Hepatic stellate cell (primary cell): Measurements from ENCODE around the gene HYCC2.
"Not testable (repeated sequence)": the region's sequence is repeated elsewhere in the genome, so short reads cannot be mapped to it uniquely, and the experiment has no call there.

Source experiments
- DNase-seq: peaks from one replicate; pipeline ENCODE4 v3.0.0; 2011; ENCODE audit warnings: low spot score

HYCC2 gene

DNA sequence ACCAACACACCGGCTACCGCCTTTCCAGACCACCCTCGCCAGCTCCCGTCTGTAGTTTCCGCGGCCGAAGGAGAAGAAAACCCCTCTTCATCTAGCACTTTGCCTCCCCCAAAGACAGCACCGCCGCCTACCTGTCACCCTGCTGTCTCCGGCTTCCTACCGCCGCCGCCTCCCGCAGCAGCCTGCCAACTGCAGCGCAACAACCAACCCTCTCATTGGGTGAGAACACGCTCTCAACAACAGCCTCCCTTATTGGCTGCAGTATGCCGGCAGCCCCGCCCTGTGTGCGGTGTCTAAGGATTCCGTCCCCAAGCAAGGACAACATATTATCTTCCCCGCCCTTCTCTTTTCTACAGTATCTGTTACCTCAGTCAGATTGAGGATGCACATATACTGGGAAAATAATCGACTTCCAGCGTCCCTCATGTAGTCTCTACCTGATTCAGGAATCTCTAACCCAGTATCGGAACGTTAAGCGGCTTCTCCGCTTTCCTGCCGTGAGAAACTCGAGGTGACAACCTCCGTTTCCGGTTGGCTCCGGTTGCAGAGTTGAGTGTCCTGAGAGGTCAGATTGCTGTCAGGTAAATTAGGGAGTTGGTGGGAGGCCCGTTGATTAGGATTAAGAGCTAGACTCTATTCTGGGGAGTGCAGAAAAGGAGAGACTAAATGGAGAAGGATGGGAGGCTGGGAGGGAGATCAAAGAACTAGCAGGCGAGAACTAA lies at the start of gene HYCC2, which contains the start of gene NDUFB3:
HYCC2 (minus strand) TSS at position 193 of the 722 bp plus-strand sequence. CDS start 47,662 bp downstream, outside the sequence.
NDUFB3 (plus strand) TSS at position 523 of the 722 bp plus-strand sequence. CDS start 6,882 bp downstream, outside the sequence.
- DNase-seq, result peak; percentile 98

DNA sequence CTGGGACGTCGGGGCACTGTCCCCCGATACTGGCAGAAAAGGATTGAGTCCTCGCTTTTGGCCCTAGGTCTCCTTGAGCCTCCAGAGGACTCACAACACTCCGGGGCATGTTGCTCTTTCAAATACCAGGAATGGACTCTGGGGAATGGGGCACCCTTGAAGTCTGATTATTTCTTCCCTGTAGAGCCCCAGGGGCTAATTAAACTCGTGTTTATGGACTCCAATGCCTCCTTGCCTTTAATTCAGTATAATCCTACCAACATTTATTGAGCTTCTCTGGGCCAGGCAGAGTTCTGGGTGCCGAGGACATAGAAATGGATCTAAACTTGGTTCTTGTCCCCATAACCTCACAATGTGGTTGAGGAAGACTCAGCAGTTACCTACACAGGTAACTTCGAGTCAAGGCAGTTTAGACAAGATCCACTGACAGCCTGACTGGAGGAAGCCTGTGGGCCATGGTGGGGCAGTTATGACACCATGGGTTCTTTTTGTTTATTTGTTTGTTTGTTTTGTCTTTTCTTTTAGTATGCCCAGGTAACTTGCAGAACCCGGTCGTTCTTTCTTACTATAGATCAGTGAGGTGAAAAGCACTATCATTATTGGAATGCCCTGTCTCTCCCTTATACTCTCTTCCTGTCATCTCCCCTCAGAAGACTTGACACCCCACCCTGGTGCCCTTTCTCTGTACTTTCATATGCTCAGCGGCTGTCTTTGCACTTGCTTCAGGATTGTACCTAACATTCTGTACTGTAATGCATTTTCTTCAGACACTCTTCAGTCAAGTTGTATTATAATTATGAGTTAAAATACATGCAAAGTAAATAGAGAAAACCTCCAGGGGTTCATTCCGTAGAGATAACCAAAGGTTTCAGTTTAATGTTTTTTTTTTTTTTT lies 47.7 kb upstream of the HYCC2 start:
- DNase-seq, result no peak

DNA sequence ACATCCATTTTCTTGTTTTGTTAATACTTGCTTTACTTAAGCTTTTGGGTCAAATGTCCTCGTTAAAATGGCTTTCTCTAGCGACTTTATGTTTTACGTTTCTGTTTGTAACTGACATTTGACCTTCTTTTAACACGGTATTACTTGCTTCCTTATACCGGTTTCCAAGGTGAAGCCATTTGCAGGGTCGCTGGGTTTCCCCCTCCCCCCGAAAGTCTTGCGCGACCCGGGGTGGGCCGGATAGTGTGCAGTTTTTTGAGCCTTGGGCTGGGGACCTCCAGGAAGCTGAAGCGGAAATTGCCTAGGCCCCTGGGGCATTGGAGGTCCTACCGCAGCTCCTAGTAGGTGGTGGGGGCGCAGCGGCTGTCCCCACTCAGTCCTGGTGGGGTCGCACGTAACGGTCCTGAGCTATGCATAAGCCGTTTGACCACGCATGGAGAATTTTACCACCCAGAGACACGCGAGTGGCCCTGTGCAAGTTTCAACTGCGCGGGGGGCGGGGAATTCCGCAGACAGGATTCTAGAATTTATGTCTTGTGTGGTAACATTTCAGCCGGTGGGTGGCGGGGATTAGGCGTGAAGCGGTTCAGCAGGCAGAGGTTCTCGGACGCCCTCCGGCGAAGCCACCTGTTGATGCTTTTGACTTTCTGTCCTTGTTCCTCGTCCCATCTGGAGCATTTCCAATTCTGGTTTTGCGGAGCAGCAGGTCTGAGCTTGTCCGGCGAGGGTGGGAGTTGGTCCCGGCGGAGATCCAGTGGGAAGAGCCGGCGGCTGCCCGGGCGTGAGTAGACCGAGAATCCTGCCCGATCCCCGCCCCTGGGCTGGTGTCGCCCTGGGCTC lies 46.9 kb upstream of the HYCC2 start:
- DNase-seq, result peak; percentile 70

DNA sequence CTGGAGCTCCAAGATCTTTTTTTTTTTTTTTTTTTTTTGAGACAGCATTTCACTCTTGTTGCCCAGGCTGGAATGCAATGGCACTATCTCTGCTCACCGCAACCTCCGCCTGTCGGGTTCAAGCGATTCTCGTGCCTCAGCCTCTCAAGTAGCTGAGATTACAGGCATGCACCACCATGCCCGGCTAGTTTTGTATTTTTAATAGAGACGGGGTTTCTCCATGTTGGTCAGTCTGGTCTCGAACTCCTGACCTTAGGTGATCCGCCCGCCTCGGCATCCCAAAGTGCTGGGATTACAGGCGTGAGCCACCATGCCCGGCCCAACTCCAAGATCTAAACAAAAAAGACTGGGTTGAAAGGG lies 46.2 kb upstream of the HYCC2 start:
- not testable (repeated sequence) for DNase-seq

DNA sequence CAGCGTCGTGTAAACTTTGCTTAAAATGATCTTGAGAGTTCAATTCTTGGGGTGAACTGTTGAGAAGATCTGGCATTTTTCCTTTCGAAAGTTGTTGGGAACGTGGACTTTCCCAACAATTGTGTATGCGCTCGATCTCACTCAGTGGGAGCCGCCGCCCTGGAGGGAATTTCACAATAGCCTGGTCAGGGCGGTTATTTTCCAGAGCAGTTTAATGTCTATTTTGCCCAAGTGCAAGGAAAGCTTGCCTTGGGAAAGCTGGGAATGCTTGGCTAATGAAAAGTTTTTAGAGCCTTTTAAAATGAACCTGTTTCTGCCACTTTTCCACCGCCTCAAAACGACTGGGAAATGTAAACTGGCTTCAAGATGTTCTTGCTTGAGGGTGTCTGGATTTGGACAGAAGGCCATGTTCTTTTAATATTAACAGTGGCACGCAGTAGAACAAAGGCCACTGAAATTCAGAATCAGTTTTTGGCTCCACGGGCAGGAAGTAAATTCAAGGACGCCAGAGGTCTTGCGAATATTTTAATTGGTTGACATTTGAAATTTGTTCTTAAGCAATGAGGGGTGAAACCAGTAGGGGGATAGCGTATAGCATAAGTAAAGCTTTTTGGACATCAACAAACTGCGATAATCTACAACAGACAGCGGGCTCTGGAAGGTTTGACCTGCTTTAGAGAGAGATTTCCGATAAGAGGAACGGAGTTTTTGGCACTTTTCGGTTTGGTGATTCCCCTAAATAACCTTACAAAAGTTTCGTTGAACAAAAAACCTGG lies 45.7 kb upstream of the HYCC2 start:
- peak; percentile 60 for DNase-seq

DNA sequence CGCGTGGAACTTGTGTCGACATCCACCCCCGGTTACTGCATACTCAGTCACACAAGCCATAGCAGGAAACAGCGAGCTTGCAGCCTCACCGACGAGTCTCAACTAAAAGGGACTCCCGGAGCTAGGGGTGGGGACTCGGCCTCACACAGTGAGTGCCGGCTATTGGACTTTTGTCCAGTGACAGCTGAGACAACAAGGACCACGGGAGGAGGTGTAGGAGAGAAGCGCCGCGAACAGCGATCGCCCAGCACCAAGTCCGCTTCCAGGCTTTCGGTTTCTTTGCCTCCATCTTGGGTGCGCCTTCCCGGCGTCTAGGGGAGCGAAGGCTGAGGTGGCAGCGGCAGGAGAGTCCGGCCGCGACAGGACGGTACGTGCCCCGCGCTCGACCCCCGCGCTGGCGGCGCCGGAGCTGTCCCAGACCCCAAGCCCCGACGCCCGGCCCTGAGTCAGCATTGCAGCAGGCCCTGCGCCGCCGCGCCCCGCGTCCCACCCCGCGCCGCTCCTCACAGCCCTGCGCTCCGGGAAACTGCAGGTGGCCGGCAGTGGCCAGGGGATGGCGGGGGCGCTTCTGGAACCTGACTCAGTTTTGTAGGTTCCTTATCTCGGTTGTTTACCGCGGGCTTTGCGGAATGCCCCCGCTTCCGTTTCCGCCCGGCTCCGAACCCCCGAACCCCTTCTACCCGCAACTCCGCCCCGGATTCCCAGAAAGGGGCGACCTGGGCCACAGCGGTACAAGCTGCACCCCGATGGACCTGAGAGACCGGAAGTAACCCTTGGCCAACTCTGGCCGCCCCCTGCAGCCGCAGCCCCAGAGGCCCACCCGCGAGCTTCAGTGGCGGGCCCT lies 44.9 kb upstream of the HYCC2 start, which contains the start of gene CFLAR:
CFLAR (plus strand) TSS at position 50 of the 844 bp plus-strand sequence. CDS start 13,702 bp downstream, outside the sequence.
- DNase-seq, result peak; percentile 70

DNA sequence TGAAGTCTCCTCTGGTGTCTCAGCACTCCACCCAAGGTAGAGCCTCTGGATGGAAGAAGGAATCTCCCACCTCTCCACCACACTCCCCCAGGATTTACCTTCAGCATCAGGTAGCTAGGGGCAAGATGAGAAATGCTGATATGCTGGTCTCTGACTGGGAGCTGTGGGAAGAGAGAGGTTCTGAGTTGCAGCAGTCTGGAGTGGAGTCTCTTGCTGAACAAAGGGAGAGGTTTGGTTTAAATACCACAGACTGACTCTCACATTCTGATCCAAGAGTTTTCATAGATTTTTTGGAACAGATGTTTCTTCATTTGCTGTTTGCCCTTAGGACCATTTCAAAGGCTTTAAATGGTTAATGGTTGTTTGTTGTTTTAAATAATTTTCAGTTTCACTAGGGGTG lies 43.4 kb upstream of the HYCC2 start:
- no peak for DNase-seq

DNA sequence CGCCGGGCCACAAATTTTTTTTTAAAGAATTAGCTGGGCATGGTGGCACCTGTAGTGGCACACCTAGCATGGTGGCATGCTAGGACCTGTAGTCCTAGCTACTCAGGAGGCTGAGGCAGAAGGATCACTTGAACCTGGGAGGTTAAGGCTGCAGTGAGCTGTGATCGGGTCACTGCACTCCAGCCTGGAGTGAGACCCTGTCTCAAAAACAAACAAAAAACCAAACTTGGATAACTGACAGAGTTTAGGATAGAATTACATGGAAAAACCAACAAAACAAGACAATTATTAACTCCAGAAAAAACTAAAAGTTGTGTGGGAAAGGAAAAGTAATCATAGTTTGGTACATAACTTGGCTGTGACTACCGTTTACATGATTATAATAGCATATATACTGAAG lies 42.9 kb upstream of the HYCC2 start:
- DNase-seq, result no peak

DNA sequence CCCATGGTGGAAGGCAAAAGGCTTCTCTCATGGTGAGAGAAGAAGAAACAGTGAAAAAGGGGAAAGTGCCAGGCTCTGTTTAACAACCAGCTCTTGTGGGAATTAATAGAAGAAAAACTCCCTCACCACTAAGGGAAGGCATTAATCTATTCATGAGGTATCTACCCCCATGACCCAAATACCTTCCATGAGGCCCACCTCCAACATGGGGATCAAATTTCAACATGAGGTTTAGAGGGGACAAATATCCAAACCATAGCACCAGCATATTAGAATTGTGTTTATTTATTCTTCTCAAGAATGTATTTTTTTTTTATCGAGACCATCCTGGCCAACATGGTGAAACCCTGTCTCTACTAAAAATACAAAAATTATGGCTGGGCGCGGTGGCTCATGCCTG lies 39.6 kb upstream of the HYCC2 start:
- no peak for DNase-seq

DNA sequence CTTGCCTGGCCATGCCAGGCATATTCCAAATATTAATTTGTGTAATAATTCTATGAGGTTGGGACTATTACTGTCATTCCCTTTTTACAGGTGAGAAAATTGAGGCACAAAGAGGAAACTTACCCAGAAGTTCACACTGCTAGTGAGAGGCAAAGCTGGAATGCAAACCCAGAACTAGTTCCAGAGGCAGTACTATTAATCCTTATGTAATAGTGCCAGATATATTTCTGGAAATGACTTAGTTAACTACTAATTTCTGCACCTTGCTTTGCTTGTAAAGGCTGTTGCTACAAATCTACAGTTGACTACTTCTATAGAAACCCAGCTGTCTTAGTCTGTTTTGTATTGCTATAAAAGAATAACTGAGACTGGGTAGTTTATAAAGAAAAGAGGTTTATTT lies 39.1 kb upstream of the HYCC2 start:
- DNase-seq, result no peak

DNA sequence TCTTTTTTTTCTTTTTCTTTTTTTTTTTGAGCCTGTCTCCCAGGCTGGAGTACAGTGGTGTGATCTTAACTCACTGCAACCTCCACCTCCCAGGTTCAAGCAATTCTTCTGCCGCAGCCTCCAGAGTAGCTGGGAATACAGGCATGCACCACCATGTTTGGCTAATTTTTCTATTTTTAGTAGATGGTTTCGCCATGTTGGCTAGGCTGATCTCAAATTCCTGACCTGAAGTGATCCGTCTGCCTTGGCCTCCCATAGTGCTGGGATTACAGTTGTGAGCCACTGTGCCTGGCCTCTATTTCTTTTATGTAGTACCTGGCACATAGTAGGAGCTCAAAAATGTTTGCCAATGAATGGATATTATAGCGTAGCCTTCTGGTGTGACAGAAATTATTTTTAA lies 37.7 kb upstream of the HYCC2 start:
- DNase-seq, result no peak

DNA sequence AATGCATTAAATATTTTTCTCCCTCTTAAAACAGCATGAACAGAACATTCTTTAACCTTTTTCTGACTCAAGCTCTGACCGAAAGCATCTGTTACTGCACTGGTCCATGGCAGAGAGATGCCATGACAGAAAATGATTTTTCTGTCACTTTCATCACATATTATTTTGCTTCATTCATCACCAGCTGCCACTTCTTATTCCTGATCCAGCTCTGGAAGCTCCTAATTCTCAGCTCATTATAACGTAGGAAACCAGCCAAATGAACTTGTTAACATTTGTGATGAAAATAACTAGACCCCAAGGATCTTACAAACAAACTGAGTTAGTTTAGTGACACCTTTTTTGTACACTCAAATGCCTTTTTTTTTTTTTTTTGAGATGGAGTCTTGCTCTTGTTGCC lies 36.9 kb upstream of the HYCC2 start:
- DNase-seq, result no peak

DNA sequence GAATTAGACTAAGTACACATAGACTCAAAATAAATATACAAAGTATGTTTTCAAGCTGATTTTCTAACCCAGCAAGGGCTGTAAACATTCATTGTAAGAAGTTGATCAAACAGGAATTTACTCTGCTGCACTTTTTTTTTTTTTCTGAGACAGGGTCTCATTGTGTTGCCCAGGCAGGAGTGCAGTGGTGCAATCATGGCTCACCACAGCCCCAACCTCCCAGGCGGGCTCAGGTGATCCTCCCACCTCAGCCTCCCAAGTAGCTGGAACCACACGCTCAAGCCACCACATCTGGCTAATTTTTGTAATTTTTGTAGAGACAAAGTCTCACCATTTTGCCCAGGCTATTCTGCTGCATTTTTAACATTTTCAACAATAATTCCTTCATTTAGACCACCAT lies 36.2 kb upstream of the HYCC2 start:
- no peak for DNase-seq

DNA sequence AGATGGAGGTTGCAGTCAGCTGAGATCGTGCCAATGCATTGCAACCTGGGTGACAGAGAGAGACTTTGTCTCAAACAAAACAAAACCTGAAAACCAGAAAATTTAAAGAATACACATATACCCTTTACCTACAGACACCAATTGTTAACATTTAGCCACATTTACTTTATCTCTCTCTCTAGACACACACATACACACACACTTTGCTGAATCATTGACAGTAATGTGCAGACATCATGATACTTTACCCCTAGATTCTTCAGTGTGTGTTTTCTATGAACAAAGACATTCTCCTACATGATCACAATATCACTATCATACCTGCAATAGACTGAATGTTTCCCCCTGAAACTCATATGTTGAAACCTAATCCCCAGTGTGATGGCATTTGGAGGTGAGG lies 34.3 kb upstream of the HYCC2 start:
- DNase-seq, result no peak

DNA sequence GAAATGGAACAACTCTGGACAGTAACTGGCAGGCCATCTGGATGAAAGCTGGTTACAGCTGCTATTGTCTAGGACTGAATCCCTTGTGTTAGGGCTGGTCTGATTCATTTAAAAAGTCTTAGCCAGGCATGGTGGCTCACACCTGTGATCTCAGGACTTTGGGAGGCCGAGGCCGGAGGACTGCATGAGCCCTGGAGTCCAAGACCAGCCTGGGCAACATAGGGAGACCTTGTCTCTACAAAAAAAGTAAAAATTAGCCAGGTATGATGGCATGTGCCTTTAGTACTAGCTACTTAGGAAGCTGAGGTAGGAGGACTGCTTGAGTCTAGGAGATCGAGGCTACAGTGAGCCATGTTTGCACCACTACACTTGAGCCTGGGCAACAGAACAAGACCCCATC lies 29.0 kb upstream of the HYCC2 start:
- DNase-seq, result no peak

DNA sequence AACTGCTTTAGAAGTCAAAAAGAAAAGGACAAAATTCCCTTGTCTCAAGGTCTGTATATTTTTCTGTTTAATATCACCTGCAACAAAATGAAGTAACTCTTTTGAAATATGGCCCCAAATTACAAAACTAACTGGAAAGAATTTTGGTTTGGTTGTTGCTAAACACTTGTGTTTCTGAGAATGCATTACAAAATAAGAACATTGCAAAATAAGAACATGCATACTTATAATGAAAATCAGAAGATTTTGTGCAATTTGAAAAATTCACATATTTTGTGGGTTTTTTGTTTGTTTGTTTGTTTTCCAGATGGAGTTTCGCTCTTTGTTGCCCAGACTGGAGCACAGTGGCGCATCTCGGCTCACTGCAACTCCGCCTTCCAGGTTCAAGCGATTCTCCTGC lies 22.1 kb upstream of the HYCC2 start:
- DNase-seq, result no peak

DNA sequence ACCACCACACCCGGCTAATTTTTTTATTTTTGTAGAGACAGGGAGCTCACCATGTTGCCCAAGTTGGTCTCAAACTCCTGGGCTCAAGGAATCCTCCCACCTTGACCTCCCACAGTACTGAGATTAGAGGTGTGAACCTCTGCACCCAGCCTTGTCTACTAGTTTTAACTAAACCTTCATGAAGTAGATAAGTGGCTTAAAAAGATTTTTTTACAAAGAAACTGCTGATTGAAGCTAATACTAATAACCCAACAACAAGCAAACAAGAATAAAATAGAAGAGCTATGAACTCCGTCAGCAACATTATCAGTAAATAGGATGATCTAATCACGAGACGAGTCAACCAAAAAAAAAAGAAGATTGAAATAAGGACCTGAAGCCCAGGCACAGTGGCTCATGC lies 19.1 kb upstream of the HYCC2 start:
- no peak for DNase-seq

DNA sequence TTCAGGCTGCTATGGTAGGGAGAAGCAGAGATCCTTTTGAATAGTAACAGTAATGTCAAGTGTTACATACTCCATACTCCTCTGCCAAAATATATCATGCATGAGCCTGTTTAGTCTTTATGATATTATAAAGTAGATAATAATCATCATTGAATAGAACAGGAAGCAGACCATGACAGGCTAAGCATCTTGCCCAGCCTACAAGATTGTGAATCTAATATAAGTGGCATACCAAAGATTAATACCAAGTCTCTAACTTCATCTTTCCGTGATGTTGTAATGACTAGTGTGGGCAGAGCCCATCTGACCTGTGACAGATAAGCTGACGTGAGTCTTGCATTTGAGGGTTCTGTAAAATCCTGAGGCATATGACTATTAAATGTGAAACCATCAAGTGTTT lies 13.4 kb upstream of the HYCC2 start:
- no peak for DNase-seq

DNA sequence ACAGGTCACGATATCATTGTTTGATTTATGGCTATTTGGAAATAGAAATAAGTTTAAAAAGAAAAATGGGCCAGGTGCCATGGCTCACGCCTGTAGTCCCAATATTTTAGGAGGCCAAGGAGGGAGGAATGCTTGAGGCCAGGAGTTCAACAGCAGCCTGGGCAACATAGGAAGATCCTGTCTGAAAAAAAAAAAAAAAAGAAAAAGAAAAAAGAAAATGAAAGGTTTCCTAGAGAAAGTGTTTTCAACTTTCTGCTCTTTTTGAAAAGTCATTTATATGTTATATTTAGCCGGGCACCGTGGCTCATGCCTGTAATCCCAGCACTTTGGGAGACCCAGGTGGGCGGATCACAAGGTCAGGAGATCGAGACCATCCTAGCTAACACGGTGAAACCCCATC lies 3.5 kb upstream of the HYCC2 start:
- no peak for DNase-seq

DNA sequence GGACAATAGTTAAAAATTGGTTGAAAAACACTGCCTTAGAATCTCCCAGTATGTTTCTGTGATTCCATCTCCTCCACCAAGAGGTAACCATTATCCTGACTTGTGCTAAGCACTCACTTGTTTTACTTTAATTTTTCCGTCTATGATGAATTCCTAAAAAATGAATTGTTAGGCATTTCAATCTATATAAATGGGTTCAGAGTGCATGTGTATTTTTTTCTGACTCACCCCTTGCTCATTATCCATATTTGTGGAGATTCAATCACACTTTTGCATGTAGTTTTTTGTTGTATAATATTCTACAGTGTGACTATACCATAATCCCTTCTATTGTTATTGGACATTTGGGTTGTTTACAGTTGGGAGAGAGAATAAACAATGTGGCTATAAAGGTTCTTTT lies 1.6 kb upstream of the HYCC2 start:
- DNase-seq, result no peak

DNA sequence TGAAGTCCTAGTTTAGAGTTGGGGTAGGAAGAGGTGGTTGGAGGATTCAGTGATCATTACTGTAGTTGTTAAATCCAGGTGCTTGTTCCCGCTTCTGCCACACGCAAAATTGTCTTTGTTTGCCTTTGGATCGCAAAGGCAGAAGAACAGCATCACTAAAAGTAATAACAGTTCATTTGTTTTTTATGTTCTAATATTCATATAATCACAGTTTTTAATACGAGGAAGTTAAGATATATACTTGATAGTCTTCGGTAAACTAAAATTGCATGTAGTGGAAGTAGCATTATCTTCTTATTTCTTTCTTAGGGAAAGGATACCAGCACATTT lies 695 bp upstream of the HYCC2 start:
- peak; percentile 17 for DNase-seq
